Fibroblast of the conjunctiva (primary cell): ENCODE data around the gene ANKRD13C.

ENCODE experiments used
- DNase-seq: peaks from one replicate; pipeline ENCODE4 v3.0.0-alpha.2; 2010; ENCODE audit warnings: low read depth

Gene ANKRD13C

GRCh38 chr1:70293186-70293843 lies 61.2 kb downstream of the ANKRD13C start:
- DNase-seq: no peak

DNA sequence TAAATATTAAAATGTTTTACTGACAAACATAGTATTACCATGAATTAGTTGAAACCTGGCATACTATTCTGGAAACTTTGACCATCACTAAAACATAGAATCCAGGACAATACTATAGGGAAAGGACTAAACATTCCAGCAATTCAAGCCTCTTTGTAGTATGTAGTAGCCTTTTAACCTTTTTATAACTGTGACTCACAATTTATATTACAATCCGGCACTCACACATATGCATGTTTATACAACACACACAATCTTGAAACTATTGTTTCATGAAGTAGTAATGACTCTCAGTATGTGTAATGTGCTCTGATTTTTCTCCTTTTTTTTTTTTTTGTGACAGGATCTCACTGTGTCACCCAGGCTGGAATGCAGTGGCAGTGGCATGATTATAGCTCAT lies 64.3 kb downstream of the ANKRD13C start:
- DNase-seq: no peak

GRCh38 chr1:70288166-70288565 lies 66.4 kb downstream of the ANKRD13C start:
- DNase-seq: no peak

DNA sequence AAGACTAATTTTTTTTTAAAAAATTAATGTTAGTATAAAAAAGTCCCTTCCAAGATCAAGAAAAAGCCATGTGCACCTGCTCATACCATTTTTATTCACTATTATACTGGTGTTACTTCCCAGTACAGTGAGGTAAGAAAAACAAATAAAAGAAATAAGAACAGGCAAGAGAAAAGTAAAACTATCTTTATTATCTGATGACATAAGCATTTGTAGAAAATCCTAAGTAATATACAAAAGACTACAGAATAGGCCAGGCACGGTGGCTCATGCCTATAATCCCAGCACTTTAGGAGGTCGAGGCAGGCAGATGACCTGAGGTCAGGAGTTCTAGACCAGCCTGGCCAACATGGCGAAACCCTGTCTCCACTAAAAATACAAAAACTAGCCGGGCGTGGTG lies 68.1 kb downstream of the ANKRD13C start:
- no peak for DNase-seq

- no peak for DNase-seq
Measured at GRCh38 chr1:70284366-70284765, 70.2 kb downstream of the ANKRD13C start.

DNA sequence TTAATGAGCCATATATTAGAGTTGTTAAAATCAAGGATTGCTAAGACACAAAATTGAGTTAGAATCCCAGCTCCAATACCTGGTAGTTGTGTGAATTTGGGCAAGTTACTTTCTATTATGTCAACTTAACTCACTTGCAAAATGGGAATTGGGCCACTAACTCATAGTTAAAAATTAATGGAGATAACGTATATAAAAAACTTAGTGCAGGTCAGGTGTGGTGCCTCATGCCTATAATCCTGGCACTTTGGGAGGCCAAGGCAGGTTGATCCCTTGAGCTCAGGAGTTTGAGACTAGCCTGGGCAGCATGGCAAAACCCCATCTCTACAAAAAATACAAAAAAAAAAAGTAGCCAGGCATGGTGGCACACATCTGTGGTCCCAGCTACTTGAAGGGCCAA lies 75.8 kb downstream of the ANKRD13C start:
- DNase-seq: no peak

GRCh38 chr1:70277875-70278274 lies 76.6 kb downstream of the ANKRD13C start:
- DNase-seq: no peak

DNA sequence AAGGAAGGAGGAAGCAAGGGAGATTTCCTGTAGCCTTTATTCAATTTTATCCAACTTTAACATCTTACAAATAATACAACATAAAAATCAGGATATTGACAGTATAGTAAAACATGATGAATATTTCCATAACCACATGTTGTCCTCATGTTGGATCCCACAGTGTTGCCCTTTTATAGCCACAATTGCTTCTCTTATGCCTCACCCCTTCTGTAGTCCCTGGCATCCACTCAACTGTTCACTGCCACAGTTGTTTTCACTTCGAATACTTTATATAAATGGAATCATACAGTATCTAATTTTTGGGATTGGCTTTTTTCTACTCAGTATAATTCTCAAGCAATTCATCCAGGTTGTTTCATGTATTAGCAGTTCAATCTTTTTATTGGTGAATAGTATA lies 88.6 kb downstream of the ANKRD13C start:
- DNase-seq: no peak

GRCh38 chr1:70264839-70265238 lies 89.7 kb downstream of the ANKRD13C start:
- no peak for DNase-seq

GRCh38 chr1:70256664-70257063 lies 97.9 kb downstream of the ANKRD13C start:
- DNase-seq: no peak

DNA sequence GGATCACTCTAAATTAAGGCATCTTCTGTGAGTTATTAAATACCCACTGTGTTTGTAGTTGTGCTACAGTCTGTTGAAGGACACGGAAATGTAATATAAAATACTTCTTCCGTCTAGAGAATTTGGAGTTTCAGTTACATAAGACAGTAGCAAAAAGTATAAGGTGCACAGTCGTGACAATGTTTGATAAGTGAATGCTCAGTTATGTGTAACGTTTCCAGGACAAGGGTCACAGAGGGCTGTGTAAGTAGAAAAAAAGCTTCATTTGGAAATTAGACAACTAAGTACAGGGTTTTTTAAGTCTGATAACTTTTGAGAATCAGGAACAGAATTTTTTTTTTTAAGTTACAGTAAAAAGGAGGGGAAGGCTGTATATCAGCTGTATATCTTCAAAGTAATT lies 105.8 kb downstream of the ANKRD13C start:
- no peak for DNase-seq

DNA sequence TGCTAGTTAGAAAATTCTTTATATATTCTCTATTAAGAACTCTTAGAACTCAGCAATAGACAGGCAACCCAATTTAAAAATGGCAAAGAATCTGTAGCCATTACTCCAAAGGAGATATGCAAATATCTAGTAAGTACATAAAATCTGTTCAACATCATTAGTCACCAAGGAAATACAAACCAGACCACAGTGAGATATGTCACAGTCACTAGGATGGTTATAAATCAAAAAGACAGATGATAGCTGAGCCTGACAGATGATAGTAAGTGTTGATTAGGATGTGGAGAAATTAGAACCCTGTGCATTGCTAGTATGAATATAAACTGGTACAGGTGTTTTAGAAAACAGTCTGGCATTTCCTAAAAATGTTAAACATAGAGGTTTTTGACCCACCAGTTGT lies 106.8 kb downstream of the ANKRD13C start:
- DNase-seq: no peak

- DNase-seq: no peak
Measured at GRCh38 chr1:70247122-70247521, 107.4 kb downstream of the ANKRD13C start.

- DNase-seq: no peak
Measured at GRCh38 chr1:70239940-70240339, 114.6 kb downstream of the ANKRD13C start.

GRCh38 chr1:70234733-70235132 lies 119.8 kb downstream of the ANKRD13C start:
- no peak for DNase-seq

DNA sequence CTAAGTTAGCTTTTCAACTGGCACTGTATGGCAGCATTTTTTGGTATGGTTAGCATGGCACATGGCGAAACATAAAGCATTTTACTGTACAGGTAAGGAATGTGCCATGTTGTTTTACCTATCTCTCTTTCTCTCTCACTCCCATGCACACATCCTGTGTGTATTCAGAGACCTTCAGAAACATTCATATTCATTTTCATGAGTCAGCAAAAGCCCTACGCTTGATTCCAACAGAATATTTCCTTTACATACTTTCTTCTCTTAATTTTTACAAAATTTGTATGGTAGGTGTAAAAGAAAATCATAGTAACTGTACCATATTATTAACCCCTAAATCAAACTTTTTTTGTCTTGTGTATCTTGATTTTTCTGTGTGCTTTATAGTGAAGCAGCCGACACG lies 123.0 kb downstream of the ANKRD13C start:
- no peak for DNase-seq

DNA sequence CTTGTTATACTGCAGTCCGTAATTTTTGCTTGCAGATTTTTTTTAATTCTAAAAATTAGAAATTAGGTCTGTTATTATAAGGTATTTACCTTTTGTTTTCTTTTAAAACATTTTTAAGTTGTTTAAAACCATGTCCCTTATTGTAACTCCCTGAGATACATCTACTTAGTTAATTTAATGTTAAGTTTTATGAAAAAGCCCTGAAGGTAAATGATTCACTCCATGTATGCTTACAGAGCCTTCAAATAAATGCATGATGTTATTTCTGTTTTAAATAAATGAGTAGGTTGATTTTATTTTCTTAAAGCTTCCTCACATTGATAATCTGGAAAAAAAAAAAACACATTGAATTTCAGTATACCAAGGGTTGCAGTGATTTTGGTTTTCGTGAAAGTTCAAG lies 125.9 kb downstream of the ANKRD13C start:
- no peak for DNase-seq

- DNase-seq: no peak
Measured at GRCh38 chr1:70227439-70227838, 127.1 kb downstream of the ANKRD13C start.

DNA sequence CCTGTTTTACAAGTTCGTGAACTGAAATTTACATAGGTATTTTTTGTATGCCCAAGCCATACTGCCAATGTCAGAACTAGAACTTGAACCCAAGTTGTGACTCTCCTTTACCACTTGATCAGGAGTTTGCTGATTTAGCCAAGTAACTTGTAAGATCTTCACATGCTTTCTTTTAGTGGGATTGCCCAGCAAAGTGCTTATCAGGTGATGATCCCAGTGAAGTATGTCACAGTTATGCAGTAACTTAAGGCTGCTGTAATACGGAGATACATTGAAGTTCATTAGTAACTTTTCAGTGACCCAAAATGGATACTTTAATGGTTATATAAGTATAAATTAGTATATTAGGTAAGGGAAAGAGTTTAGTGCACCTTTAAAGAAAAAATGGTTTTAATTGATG lies 129.6 kb downstream of the ANKRD13C start:
- DNase-seq: no peak

DNA sequence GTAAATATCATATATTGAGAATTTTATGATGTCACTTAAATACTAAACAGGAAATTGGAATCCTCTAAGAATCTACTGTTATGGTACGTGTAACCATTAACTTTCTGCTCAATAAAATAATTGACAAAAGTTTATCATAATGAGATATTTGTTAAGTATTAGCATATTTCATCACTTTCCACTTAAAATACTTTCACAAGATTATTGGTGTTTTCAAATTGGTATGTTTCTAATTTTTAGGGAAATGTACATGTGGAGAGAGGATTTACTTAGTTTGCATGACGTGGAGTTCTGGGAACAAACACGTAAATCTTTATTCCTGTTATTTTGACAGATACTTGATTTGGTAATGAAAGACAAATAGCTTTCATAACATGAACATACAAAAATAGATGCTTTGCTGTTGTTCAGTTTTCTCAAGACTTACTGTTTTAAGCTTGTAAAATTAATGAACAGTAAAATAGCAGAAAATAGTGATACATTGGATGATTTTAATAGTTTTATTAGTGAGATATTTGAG lies 131.7 kb downstream of the ANKRD13C start:
- no peak for DNase-seq

DNA sequence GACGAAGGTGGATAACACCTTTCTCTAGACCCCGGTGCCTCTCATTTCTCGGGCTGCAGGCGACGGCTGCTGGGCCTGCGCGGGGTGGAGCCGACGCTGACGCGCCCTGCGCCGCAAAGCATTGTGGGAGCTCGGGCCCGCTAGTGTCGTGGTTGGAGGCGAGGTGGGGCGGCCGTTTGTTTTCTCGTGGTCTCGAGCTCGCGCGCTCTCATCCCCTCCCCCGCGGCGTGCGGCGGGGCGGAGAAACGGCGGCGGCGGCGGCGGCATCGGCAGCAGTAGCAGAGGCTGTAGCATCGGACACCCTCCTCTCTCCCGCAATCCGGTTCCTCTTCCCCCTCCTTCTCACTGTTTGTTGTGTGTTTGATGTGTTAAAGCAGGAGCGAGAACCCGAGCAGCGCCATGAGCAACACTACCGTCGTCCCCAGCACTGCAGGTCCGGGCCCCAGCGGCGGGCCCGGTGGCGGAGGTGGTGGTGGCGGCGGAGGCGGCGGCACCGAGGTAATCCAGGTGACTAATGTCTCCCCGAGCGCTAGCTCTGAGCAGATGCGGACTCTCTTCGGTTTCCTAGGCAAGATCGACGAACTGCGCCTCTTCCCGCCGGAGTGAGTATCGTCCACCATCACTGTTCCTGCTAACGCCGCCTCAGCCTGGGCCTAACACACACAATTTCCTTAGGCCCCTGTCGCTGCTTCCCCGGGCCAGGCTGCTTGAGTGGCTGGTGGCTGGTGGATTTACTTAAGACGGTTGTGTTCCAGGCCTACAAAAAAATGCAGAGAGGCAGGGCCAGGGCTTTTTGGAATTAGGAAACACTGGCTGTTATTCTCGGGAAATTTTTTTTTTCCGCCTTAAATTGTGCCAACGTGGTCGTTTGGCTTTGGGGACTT lies 133.0 kb downstream of the ANKRD13C start, which contains the start of gene SRSF11:
TSS of gene SRSF11 (plus strand) at position 143 of the 884 bp plus-strand sequence. CDS start at position 400, 257 bp downstream.
- peak; percentile 80 for DNase-seq

DNA sequence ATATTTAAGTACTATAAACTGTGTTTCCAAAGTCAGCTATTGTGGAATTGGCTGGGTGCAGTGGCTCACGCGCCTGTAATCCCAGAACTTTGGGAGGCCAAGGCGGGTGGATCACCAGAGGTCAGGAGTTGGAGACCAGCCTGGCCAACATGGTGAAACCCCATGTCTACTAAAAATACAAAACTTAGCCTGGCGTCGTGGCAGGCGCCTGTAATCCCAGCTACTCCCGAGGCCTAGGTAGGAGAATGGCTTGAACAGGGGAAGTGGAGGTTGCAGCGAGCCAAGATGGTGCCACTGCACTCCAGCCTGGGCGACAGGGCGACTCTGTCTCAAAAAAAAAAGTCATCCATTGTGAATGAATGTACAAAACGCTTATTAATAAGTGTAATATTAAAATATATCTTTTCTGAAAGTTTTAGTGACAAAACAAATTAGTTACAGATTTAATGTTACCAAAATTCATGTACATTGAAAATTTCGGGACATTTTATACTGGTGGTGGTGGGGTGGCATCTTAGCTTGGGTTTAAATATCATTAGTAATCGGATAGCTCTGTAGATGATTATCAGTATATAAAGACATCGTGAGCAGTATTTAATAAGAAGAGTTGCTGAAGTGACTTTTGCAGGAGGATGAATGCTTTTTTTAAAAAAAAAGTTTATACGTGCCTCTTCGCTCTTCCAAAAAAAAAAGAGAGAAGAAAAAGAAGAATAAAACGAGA lies 133.8 kb downstream of the ANKRD13C start:
- no peak for DNase-seq

GRCh38 chr1:70220015-70220414 lies 134.5 kb downstream of the ANKRD13C start:
- no peak for DNase-seq
